Ishikawa (cell line): ENCODE data around the gene IFNGR2.

Source experiments
- CEBPB ChIP-seq: IDR thresholded peaks from 2 replicates; pipeline ENCODE4 v1.6.1; 2012
- CREB1 ChIP-seq: IDR thresholded peaks from 2 replicates; pipeline ENCODE4 v1.6.1; 2012; ENCODE audit warnings: low read depth
- EGR1 ChIP-seq: IDR thresholded peaks from 2 replicates; pipeline ENCODE4 v1.6.1; 2012
- EP300 ChIP-seq: IDR thresholded peaks from 2 replicates; pipeline ENCODE4 v1.6.1; 2012; ENCODE audit warnings: borderline replicate concordance
- FOXM1 ChIP-seq: IDR thresholded peaks from 2 replicates; pipeline ENCODE4 v1.6.1; 2012; ENCODE audit warnings: low read depth, borderline replicate concordance
- NFIC ChIP-seq: IDR thresholded peaks from 2 replicates; pipeline ENCODE4 v1.6.1; 2012
- RAD21 ChIP-seq: IDR thresholded peaks from 2 replicates; pipeline ENCODE4 v1.6.1; 2012; ENCODE audit warnings: low read depth
- TAF1 ChIP-seq: IDR thresholded peaks from 2 replicates; pipeline ENCODE4 v1.6.1; 2012; ENCODE audit warnings: low read depth, mild to moderate bottlenecking
- TEAD4 ChIP-seq: IDR thresholded peaks from 2 replicates; pipeline ENCODE4 v1.6.1; 2012
- YY1 ChIP-seq: IDR thresholded peaks from 2 replicates; pipeline ENCODE4 v1.6.1; 2012; ENCODE audit warnings: low read depth
- TF ChIP-seq, protein P1 (sequence below): IDR thresholded peaks from 2 replicates; pipeline ENCODE4 v1.6.1; 2012
- TF ChIP-seq, protein P2 (sequence below): IDR thresholded peaks from 2 replicates; pipeline ENCODE4 v1.6.1; 2012; ENCODE audit warnings: low read depth, mild to moderate bottlenecking

DNA sequence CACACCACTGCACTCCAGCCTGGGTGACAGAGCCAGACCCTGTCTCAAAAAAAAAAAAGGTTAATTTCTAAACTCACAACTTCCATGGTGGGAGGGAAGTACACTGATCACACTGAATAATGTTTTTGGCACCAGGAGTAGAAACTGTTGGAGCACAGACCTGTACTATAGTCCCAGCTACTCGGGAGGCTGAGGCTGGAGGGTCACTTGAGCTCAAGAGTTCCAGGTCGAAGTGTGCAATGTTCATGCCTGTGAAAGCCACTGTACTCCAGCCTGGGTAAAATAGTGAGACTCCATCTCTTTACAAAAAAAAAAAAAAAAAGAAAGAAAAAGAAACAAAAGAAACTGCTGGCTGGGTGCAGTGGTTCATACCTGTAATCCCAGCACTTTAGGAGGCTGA is 41.3 kb downstream of the IFNGR2 start:
- no peak for TF ChIP-seq EP300
- TF ChIP-seq CEBPB = no peak
- TF ChIP-seq, protein P1, sequence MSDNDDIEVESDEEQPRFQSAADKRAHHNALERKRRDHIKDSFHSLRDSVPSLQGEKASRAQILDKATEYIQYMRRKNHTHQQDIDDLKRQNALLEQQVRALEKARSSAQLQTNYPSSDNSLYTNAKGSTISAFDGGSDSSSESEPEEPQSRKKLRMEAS = no peak
- TF ChIP-seq NFIC = no peak
- no peak for TF ChIP-seq YY1
- TF ChIP-seq RAD21 = no peak
- no peak for TF ChIP-seq CREB1
- TF ChIP-seq, protein P2, sequence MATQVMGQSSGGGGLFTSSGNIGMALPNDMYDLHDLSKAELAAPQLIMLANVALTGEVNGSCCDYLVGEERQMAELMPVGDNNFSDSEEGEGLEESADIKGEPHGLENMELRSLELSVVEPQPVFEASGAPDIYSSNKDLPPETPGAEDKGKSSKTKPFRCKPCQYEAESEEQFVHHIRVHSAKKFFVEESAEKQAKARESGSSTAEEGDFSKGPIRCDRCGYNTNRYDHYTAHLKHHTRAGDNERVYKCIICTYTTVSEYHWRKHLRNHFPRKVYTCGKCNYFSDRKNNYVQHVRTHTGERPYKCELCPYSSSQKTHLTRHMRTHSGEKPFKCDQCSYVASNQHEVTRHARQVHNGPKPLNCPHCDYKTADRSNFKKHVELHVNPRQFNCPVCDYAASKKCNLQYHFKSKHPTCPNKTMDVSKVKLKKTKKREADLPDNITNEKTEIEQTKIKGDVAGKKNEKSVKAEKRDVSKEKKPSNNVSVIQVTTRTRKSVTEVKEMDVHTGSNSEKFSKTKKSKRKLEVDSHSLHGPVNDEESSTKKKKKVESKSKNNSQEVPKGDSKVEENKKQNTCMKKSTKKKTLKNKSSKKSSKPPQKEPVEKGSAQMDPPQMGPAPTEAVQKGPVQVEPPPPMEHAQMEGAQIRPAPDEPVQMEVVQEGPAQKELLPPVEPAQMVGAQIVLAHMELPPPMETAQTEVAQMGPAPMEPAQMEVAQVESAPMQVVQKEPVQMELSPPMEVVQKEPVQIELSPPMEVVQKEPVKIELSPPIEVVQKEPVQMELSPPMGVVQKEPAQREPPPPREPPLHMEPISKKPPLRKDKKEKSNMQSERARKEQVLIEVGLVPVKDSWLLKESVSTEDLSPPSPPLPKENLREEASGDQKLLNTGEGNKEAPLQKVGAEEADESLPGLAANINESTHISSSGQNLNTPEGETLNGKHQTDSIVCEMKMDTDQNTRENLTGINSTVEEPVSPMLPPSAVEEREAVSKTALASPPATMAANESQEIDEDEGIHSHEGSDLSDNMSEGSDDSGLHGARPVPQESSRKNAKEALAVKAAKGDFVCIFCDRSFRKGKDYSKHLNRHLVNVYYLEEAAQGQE = no peak
- no peak for TF ChIP-seq TEAD4
- TF ChIP-seq EGR1 = no peak
- no peak for TF ChIP-seq FOXM1
- no peak for TF ChIP-seq TAF1
